ENCODE results near the gene PACRG. TPM values are rescaled to one million over a fixed set of nuclear protein-coding genes. Genes with fewer than 3 reads are reported as not detected.
"Not testable (repeated sequence)": the region's sequence is repeated elsewhere in the genome, so short reads cannot be mapped to it uniquely, and the experiment has no call there.

The PACRG gene
- total RNA-seq, 1 experiment from 2014 or later = not detected

DNA sequence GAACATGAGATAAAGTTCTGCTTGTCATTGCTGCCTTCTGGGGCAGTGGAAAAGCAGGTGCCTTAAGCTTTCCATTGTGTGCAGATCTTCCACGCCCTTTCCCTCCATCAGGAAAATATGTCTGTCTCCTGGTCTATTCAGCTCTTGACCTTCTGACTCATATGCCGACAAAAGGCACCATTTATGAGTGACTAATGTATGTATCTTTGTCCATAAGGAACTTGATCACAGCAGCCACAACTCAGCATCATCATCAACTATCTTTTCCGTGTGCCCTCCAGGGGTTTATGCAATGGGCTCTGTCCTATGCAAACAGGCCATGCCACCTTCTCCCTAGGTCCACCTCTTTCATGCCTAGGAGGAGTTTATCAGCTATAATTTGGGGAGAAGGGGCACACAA, 584.1 kb downstream of the PACRG start:
- in situ Hi-C loops (cut with HindIII; ENCODE audit: low pct_unique_long_range_greater_than_20kb, low sequenced_read_pairs) = no loop called here
- no peak for DNase-seq (ENCODE audit: low read depth)

DNA sequence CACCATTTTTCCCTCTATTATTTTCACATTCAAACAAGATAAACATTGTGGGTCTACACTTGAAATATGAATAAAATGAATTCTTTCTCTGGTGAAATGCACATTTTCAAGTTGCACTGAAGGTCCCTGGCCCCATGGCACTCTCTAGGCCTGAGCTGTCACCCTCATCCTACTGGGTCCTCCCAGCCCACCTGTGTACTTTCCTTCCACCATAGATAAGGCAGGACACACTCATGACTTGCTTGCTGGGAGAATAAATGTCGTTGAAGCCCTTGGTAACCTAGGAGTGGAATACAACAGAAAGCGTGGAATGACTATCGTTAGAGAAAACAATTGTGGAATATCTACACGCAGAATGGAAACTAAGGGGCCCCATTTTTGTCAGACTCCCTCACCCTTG, 585.8 kb downstream of the PACRG start:
- no peak for DNase-seq (ENCODE audit: low read depth)
- in situ Hi-C loops (cut with HindIII; ENCODE audit: low pct_unique_long_range_greater_than_20kb, low sequenced_read_pairs) = no loop called here

DNA sequence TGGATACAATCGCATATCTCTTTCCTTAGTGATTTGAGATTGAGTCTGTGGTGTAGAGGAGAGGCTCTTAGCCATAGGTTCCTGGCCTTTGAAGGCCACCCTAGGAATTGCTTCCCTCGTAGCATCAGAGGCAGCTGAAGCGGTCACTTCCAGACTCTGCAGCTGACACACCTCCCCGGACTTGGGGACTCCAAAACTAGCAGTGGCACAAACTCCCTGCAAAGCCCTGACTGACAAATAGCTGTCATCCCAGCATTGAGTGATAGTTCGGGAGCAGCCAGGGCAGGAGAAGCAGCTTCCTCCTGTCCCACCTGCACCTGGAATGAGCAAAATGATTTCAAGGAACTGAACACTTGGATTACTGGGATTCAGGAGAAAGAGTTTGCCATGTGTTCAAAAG, 586.2 kb downstream of the PACRG start:
- no peak for DNase-seq (ENCODE audit: low read depth)
- in situ Hi-C loops (cut with HindIII; ENCODE audit: low pct_unique_long_range_greater_than_20kb, low sequenced_read_pairs) = no loop called here

DNA sequence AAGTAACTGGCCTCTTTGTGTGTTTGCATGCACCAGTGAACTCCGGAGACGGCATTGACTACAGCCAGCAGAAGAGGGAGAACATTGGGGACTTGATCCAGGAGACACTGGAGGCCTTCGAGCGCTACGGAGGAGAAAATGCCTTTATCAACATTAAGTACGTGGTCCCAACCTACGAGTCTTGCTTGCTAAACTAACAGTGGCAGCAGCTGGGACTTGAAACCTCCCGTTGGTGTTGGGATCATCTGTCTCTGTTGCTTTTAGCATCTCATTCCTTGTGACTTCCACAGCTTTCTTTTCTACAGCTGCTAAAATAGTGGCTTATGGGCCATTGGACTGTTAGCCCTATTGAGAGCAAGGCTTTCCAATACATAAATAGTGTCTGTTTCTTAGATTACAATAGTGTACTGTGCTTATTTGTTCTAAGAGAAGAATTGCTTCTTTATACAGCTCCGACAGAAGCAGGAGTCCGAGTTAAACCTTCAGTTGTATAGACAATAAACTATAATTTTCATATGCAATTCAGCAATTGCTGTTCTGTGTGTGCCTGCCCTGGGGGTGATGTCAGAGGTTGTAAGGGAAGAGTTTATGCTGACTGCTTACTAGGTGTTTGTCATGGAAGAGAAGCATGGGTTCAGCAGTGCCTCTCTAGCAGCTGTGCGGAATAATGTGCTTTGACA, 587.2 kb downstream of the PACRG start:
- in situ Hi-C loops (cut with HindIII; ENCODE audit: low pct_unique_long_range_greater_than_20kb, low sequenced_read_pairs) = no loop called here
- DNase-seq (ENCODE audit: low read depth) = no peak

DNA sequence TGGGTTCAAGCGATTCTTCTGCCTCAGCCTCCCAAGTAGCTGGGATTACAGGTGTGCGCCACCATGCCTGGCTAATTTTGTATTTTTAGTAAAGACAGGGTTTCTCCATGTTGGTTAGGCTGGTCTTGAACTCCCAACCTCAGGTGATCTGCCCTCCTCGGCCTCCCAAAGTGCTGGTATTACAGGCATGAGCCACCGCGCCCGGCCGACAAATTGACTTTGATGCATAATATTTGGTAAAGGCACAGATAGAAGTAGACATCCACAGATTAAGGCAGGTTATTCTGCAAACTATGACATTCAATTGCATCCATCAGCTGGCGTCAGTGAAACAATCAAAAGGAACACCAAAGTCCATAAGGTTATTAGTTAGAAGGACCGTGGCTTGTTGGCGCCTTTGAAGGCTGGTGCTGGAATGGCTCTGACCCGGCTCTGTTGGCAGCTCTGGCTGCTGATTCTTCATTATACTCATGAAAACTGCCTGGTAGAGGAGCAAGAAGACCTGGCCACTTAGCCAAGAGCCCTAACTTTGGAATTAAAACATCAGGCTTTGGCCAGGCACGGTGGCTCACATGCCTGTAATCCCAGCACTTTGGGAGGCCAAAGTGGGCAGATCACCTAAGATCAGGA, 589.2 kb downstream of the PACRG start:
- in situ Hi-C loops (cut with HindIII; ENCODE audit: low pct_unique_long_range_greater_than_20kb, low sequenced_read_pairs); DNase-seq (ENCODE audit: low read depth): not testable (repeated sequence)

DNA sequence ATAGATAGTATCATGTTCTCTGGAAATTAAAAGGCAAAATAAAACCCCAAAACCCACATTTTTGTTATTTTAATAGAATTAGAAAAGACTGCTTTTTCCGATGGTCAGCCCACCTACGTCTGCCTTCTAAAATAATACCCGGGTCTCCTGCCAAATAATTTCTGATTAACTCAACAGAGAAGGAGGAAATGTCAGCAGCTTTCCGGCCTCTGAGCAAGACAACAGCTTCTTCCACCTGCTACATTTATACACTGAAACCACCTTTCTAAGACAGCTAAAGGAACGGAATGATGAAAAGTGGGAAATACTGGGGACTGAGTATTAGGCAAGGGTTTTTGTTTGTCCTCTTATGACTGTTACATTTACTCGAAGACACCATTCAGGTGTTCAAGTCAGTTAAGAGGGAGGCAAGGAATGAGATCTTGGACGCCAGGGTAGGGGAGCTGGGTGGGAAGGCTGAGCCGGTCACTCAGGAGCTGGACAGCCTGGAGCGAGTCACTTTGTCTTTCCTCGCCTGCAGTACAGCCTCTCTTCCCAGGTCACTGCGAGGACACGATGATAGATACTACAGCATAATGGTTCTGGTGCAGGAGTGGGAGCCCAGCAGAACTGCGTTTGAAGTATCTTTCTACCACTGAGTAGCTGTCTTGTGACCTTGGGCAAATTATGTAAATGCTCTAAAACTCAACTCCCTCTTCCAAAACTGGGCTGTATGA, 590.5 kb downstream of the PACRG start:
- in situ Hi-C loops (cut with HindIII; ENCODE audit: low pct_unique_long_range_greater_than_20kb, low sequenced_read_pairs) = no loop called here
- no peak for DNase-seq (ENCODE audit: low read depth)

DNA sequence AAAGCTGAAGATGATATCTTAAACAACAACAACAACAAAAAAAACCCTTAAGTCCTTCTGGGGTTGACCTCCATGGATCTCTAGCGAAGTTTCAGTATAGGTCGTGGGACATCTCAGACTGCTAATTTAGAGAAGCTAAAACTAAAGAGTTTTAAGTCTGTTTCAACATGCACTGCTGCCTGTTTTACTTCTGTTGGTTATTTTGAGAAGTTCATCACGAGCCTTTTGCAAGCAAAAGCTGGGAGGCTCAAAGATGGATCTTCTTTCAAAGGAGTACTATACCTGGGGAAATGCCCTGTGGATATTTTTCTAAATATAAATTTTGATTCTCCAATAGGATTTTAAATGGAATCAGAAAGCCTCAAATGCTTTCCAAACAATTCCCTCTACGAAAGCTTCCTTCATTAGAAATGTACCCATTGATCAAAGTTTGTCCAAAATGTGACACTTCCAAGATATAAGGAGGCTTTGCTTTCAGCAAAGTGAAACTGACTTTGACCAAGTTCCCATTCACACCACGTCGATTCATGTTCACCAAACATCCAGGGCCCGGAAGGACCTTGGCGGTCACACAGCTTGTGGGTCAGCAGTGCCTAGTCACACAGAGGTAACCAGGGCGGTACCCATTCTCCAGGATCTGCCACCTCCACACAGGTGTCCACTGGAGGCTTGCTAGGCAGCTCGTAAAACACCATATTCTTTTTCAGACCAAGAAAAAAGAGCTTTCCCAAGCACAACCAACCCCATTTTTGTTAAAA, 592.0 kb downstream of the PACRG start:
- in situ Hi-C loops (cut with HindIII; ENCODE audit: low pct_unique_long_range_greater_than_20kb, low sequenced_read_pairs) = no loop called here
- no peak for DNase-seq (ENCODE audit: low read depth)

DNA sequence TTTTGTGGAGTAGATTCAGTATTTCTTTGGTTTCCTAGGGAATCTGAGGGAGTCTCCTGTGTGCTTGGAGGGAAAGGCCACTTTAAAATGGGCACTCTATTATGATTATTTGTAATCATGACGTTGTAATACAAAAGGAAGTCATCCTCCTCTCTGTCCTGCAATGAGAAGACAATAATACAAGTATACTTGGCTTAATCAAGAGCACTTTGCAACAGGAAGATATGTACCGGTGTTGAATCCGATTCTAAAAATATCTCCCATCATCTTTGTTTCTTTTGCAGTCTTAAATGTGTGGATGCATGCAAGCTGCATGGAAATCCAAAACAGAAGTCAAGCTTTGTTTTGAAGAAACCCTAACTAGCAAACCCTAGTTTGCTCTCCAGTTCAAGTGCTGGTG, 592.6 kb downstream of the PACRG start:
- in situ Hi-C loops (cut with HindIII; ENCODE audit: low pct_unique_long_range_greater_than_20kb, low sequenced_read_pairs) = no loop called here
- DNase-seq (ENCODE audit: low read depth) = no peak

DNA sequence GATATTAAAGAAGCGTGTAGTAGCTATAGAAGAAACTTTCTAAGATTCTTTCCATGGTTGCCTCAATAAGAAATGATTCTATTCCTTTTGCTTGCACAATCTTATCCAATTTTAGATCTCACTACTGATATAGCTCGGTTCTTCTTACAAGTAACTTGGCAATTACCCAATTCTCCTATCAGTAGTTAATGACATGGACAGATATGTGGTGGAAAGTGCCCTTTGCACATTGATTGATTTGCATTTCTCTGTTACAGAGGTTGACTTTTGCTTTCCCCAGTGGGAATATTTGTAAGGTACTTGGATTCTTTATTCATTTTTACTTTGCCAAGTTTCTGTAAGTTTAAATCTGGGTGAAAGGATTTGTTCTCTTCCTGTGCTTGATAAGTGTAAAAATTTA, 593.0 kb downstream of the PACRG start:
- in situ Hi-C loops (cut with HindIII; ENCODE audit: low pct_unique_long_range_greater_than_20kb, low sequenced_read_pairs) = no loop called here
- DNase-seq (ENCODE audit: low read depth) = no peak

DNA sequence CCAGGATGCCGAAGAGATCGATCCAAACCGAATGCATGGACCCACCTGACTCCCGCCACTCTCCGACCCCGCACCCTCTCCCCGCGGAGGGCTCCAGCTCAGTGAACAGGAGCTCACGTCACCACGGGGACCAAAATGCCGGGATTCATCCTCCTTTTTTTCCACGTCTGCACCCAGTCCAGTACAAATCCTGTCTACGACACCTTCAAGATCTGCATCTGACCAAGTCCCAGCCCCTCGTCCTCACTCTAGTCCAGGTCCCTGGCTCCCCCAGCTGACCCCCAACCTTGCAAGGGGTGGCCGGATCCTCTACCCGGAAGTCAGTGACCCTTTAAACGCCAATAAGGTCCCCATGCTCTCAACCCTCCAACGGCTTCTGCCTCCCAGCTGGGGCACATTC, 593.9 kb downstream of the PACRG start:
- in situ Hi-C loops (cut with HindIII; ENCODE audit: low pct_unique_long_range_greater_than_20kb, low sequenced_read_pairs) = no loop called here
- no peak for DNase-seq (ENCODE audit: low read depth)

DNA sequence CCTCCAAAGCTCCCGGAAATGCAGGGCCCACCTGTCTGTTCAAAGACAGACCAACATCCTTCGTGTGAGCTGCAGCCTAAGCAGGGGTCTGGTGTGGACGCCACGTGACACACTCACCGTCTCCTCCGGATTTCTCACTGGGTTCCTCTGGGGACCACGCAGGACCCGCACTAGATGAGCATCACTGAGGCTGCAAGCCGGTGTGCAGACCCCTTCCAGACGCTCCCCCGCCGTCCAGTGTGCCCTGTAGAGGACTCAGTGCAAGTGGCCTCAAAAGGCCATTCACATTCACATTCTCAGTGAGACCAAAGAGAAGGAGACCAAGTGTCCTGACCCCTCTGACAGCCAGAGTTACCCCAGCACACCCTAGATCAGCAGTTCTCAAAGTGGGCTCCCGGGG, 595.5 kb downstream of the PACRG start:
- DNase-seq (ENCODE audit: low read depth) = no peak
- in situ Hi-C loops (cut with HindIII; ENCODE audit: low pct_unique_long_range_greater_than_20kb, low sequenced_read_pairs) = no loop called here

DNA sequence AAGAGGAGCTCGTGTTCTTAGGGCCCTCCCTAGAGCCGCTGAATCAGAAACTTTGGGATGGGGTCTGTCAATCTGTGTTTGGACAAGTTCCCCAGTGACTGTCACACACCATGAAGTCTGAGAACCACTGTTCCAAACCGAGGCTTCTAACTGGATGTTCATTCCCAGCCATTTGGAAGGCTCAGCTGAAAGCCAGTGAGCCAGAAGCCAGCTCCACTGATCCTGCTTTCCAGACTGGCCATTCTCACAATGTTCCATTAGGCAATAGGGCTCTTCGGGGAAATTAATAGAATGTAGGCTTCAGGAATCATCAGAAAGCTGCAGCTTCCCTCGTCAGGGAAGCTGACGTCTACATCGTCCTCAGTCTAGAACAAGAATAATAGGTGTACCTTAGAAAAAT, 595.9 kb downstream of the PACRG start:
- in situ Hi-C loops (cut with HindIII; ENCODE audit: low pct_unique_long_range_greater_than_20kb, low sequenced_read_pairs) = no loop called here
- no peak for DNase-seq (ENCODE audit: low read depth)

DNA sequence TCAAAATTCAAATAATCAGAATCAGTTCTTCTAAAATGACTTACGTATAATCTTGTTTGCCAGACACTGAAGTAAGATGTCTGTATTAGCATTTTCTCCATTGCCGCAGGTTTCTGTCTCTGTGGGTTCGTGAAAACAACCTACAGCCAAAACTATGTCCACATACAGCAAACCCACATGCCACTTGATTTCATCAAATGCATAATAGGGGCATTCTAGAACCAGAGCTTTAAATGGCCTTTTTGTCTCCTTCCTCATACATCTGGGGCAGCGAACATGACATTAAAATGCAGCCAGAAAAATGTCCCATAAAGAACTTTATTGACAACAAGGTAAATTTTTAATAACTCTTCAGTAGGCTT, 596.5 kb downstream of the PACRG start:
- DNase-seq (ENCODE audit: low read depth) = no peak
- in situ Hi-C loops (cut with HindIII; ENCODE audit: low pct_unique_long_range_greater_than_20kb, low sequenced_read_pairs) = no loop called here

DNA sequence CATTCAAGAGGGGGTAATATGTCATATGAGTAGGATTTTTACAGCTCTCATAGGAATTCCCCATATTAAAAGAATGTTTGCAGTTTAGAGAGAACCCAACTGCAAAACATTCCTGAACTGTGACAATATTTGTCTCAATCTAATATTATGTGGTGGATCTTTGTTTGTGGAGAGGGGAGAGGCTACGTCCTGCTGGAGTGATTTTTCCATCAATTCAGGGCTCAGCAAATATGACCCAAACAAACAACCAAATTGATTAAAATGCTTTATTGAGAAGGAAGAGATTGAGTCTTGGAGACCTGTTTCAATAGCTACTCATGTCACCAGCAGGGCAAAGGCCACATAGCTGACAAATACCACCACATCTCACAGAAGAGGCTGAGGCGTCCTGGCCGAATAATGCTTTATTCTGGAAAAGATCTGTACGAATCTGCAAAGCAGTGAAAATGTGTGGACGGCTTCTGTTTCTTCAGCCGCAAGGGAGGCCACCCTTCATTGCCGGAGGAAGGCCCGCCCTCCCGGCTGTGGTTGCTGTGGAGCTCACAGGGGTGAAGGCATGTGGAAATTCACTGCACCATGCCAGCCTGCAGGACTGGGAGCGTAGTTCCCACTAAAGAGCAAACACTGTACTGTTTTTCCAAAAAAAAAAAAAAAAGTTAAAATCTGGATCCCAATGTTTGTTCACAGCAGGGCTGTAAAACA, 597.1 kb downstream of the PACRG start:
- no peak for DNase-seq (ENCODE audit: low read depth)
- in situ Hi-C loops (cut with HindIII; ENCODE audit: low pct_unique_long_range_greater_than_20kb, low sequenced_read_pairs) = no loop called here

DNA sequence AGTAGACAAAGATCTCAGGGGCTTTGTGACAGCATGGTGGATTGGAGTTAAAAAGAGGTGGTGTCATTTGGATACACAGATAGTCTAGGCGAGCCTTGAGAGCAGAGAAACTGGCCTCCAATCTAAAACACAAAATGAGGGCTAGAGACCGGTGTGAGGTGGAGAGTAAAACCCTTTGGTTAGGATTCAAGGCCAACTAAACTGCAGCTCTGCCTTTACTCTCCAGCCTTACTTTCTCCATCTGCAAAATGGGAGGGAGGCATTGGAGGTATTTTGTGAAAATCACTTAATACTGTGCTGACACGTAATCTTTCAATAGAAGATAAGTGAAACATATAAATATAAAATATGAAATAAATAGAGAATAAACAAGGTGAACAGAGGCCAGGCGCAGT, 597.6 kb downstream of the PACRG start:
- no peak for DNase-seq (ENCODE audit: low read depth)
- in situ Hi-C loops (cut with HindIII; ENCODE audit: low pct_unique_long_range_greater_than_20kb, low sequenced_read_pairs) = no loop called here

DNA sequence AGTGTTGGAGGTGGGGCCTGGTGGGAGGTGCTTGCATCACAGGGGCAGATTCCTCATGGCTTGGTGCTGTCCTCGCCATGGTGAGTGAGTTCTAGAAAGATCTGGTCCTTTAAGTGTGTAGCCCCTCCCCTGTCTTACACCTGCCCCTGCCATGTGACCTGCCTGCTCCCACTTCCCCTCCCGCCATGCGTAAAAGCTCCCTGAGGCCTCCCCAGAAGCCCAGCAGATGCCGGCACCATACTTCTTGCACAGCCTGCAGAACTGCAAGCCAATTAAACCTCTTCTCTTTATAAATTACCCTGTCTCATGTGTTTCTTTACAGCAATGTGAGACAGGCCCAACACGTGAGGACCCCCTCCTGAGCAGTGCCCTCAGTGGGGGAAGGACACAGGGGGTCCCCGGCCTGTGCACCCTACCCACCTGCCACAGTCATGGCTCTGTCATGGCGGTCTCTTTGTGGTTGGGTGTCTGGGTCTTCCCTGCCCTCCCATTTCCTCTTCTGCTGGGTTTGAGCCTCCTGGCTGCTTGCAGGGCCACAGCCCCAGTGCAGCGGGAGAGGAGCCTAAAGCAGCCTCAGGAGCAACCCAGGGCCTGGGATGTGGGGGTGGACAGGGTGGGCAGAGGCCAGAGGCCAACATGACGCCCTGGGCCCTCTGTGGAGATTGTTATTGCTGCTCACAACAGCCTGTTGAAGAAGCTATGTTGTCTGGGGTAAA, 599.5 kb downstream of the PACRG start:
- in situ Hi-C loops (cut with HindIII; ENCODE audit: low pct_unique_long_range_greater_than_20kb, low sequenced_read_pairs) = no loop called here
- no peak for DNase-seq (ENCODE audit: low read depth)

DNA sequence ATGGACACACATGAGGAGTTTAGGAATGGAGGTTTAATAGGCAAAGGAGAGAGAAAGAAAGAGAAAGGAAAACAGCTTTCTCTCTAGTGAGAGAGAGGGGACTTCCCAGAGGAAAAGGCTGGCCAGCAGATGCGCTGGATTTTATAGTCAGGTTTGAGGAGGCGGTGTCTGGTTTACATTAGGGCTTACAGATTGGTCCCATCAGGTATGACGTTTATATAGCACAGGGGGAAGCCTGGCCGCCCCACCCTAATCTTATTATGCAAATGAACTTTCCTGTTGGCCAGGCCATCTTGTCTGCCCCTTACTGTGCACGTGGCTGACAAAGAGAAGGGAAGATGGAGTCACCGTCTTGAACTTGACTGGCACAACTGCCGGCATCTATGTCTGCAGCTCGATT, 600.1 kb downstream of the PACRG start:
- in situ Hi-C loops (cut with HindIII; ENCODE audit: low pct_unique_long_range_greater_than_20kb, low sequenced_read_pairs) = no loop called here
- DNase-seq (ENCODE audit: low read depth) = no peak

DNA sequence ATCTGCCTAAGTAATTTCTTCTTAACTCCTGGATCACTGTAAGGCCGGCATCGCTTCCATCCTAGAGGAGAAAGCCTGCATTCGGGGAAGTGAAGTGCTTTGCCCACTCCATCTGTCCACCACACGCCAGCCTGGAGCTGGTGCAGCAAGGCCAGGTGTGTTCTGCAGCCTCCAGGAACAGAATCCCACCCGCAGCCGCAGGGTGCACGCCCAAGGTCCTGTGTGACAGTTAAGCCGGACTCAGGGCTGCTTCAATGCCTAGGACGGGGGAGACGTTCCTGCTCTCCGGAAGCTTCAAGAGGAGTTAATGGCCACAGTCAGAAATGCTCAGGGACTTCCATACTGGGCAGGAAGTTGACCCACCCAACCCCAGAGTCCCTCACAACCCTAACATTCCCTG, 600.6 kb downstream of the PACRG start:
- in situ Hi-C loops (cut with HindIII; ENCODE audit: low pct_unique_long_range_greater_than_20kb, low sequenced_read_pairs) = no loop called here
- DNase-seq (ENCODE audit: low read depth) = no peak

Data from Caki2 (cell line).